AG04450 (cell line): ENCODE data around the gene SLC25A12. TPM values are rescaled to one million over a fixed set of nuclear protein-coding genes. Genes with fewer than 3 reads are reported as not detected.

Experiments used
- CTCF ChIA-PET: fragments of 300-600, 350-600 bp; formaldehyde crosslinking; extraction: SDS; loops from one replicate; lab custom pipeline; 2022; ENCODE audit warnings: antibody characterized with exemption, inconsistent platforms; lab: Charles Lee
- POLR2A ChIA-PET: fragments of 350-600 bp; formaldehyde crosslinking; extraction: SDS; loops from one replicate; lab custom pipeline; 2021; ENCODE audit warnings: antibody characterized with exemption, inconsistent platforms; lab: Yijun Ruan, JAX
- DNase-seq: peaks from one replicate; pipeline ENCODE4 v3.0.0-alpha.2; 2011; ENCODE audit warnings: low read depth, low spot score
- H3K27ac ChIP-seq: one replicate; pipeline ENCODE4 v1.5.1; 2012; ENCODE audit warnings: low read depth, low read length, control low read depth
- H3K27me3 ChIP-seq: one replicate; pipeline ENCODE4 v1.6.0; 2012; ENCODE audit warnings: low read length; ENCODE audit not compliant: control insufficient read depth, insufficient read depth
- H3K4me3 ChIP-seq: 2 replicates; pipeline ENCODE4 v1.5.1; 2011; ENCODE audit warnings: mild to moderate bottlenecking, low read depth, low read length, control low read depth
- H3K9me3 ChIP-seq: 2 replicates; pipeline ENCODE4 v1.5.1; 2012; ENCODE audit warnings: low read length; ENCODE audit not compliant: control insufficient read depth, insufficient read depth
- polyA minus RNA-seq: library from RNA; depleted of rRNA, polyadenylated mRNA; stranded (reverse); fragments of >200 nt; gene quantifications from 2 replicates; pipeline ENCODE4 v1.2.3, GENCODE V29; 2011; rRNA and poly(A)+ RNA removed
- polyA plus RNA-seq: library from polyadenylated mRNA; depleted of rRNA; stranded (reverse); fragments of >200 nt; gene quantifications from 2 replicates; pipeline ENCODE4 v1.2.3, GENCODE V29; 2011; rRNA removed
- TF ChIP-seq, protein P1 (sequence below): IDR thresholded peaks from 2 replicates; pipeline ENCODE4 v1.5.1; 2011; ENCODE audit warnings: low read depth, low read length, control low read depth, inconsistent platforms

Gene SLC25A12, protein sequence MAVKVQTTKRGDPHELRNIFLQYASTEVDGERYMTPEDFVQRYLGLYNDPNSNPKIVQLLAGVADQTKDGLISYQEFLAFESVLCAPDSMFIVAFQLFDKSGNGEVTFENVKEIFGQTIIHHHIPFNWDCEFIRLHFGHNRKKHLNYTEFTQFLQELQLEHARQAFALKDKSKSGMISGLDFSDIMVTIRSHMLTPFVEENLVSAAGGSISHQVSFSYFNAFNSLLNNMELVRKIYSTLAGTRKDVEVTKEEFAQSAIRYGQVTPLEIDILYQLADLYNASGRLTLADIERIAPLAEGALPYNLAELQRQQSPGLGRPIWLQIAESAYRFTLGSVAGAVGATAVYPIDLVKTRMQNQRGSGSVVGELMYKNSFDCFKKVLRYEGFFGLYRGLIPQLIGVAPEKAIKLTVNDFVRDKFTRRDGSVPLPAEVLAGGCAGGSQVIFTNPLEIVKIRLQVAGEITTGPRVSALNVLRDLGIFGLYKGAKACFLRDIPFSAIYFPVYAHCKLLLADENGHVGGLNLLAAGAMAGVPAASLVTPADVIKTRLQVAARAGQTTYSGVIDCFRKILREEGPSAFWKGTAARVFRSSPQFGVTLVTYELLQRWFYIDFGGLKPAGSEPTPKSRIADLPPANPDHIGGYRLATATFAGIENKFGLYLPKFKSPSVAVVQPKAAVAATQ
- 23.8 and 27.3 TPM in 2 replicates for polyA plus RNA-seq
- 18.6 and 22.1 TPM in 2 replicates for polyA minus RNA-seq

DNA sequence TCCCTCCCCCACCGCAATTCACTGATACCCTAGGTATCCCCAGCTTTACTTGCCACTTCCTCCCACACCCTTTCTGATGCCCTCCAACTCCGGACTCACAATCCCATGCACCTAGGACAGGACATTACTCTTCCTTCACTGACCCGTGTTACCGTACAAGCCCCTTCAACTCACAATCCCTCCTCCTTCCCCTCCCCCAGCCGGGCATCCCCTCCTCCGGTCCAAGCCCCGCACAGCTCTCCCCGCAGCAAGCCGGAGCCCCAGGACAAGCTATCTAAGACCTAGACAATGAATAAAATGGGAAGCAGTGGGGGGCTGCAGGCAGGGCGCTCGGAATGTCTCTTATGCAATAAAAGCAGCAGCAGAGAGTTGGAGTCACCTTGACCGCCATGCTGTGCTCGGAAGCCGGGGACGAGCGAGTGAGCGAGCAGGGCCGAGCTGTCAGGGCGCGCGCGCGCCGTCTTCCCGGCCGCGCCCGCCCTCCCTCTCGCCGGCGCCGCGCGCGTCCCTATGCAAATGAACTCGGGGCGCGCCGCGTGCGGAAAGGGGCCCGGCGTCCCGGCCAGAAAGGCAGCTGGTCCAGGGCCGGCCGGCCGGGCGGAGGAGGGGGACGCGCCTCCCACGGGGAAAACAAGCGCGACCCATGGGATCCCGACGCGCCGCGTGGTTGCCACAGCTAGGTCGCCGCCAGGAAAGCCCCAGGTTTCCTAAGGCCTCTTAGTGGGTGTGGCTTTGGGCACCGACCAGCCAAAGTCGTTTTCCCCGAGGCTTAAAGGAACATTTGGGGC is at the start of gene SLC25A12:
SLC25A12 (minus strand) TSS at position 421 of the 788 bp plus-strand sequence; CDS start at position 391, 30 bp downstream.
- peak within 1 kb of the TSS; percentile 97 for H3K4me3 ChIP-seq
- TF ChIP-seq, protein P1, sequence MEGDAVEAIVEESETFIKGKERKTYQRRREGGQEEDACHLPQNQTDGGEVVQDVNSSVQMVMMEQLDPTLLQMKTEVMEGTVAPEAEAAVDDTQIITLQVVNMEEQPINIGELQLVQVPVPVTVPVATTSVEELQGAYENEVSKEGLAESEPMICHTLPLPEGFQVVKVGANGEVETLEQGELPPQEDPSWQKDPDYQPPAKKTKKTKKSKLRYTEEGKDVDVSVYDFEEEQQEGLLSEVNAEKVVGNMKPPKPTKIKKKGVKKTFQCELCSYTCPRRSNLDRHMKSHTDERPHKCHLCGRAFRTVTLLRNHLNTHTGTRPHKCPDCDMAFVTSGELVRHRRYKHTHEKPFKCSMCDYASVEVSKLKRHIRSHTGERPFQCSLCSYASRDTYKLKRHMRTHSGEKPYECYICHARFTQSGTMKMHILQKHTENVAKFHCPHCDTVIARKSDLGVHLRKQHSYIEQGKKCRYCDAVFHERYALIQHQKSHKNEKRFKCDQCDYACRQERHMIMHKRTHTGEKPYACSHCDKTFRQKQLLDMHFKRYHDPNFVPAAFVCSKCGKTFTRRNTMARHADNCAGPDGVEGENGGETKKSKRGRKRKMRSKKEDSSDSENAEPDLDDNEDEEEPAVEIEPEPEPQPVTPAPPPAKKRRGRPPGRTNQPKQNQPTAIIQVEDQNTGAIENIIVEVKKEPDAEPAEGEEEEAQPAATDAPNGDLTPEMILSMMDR = no peak
- ChIA-PET POLR2A (interaction anchor here (0.5 to 1.0 kb wide), 5 partner anchors 10 to 208 kb away, joined by 3 to 6 read pairs (median 4); partner anchors contain the start of gene HAT1), CTCF (no interaction called here)
- no peaks in the 10 kb centered on the region for H3K27me3 ChIP-seq
- H3K9me3 ChIP-seq = no peaks in the 10 kb centered on the region; the same call in 1 of the 2 replicates
- peak within 1 kb of the TSS; percentile 39 for H3K27ac ChIP-seq
- peak; percentile 18 for DNase-seq

DNA sequence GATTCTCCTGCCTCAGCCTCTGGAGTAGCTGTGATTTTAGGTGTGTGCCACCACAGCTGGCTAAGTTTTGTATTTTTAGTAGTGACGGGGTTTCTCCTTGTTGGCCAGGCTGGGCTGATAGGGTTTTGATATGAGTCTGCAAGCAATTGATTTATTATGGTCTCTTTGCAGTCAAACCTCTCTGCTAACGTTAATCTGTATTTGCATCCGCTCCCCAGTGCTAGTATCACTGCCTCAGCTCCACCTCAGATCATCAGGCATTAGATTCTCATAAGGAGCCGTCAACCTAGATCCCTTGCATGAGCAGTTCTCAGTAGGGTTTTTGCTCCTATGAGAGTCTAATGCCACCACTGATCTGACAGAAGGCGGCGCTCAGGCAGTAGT is 47.3 kb upstream of the SLC25A12 start:
- CTCF ChIA-PET = interaction anchor here (0.6 kb wide), 1 partner anchor 18 kb away, joined by 3 read pairs; no protein-coding TSS in a partner anchor
- POLR2A ChIA-PET = no interaction called here
- no peak overlapping the region for H3K4me3 ChIP-seq
- no peaks in the 10 kb centered on the region for H3K27me3 ChIP-seq
- TF ChIP-seq, protein P1 = no peak
- H3K9me3 ChIP-seq = no peaks in the 10 kb centered on the region
- H3K27ac ChIP-seq = no peak overlapping the region
- DNase-seq = no peak

DNA sequence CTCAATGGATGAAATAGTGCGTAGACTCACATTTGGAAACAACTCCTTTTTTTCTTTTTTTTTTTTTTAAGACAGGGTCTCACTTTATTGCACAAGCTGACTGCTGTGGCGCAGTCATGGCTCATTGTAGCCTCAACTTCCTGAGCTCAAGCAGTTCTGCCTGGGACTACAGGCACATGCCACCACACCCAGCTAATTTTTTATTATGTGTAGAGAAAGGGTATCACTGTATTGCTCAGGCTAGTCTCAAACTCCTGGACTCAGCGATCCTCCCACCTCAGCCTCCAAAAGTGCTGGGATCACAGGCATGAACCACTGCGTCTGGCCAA is 45.7 kb upstream of the SLC25A12 start:
- CTCF ChIA-PET = interaction anchor here (1.2 kb wide), 1 partner anchor 164 kb away, joined by 4 read pairs; the partner anchor contains the start of gene DLX2
- Histone ChIP-seq H3K9me3 (no peaks in the 10 kb centered on the region), H3K27ac (no peak overlapping the region), H3K4me3 (no peak overlapping the region), H3K27me3 (no peaks in the 10 kb centered on the region)
- TF ChIP-seq, protein P1 = no peak
- DNase-seq = no peak
- POLR2A ChIA-PET = no interaction called here

DNA sequence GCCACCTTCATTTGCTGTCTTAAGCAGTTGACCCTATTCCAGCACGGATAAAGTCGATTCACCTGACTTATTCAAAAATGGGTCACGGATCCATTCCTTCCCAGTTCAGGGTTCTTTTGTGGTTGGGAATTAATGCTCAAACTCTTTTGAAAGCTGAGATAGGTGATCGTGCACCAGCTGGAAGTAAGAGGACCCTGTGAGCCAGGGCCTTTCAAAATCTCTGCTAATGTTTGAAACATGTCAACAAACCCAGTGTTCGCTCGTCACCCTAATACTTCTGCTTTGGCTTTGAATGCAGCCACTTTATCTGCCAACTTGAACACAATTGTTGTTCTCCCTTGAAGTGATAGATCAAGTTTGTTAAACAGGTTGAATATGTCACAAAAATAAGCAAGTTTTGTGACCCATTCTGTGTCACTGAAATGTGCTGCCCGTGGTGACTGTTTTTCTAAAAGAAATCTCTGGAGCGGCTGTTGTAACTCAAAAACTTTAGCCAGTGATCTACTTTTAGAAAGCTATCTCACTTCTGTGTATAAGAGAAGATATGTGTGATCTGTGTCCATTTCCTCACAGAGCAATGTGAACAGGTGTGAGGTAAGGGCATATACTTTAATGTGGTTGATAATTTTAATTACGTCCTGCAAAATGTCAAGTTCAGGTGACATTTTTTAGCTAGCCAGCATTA is 45.2 kb upstream of the SLC25A12 start:
- no peak overlapping the region for H3K4me3 ChIP-seq
- H3K27me3 ChIP-seq = no peaks in the 10 kb centered on the region
- POLR2A ChIA-PET = no interaction called here
- TF ChIP-seq, protein P1 = no peak
- CTCF ChIA-PET = no interaction called here
- H3K27ac ChIP-seq = no peak overlapping the region
- H3K9me3 ChIP-seq = no peaks in the 10 kb centered on the region
- DNase-seq = no peak
